ENCODE data around the gene TTC3. TPM values are rescaled to one million over a fixed set of nuclear protein-coding genes. Genes with fewer than 3 reads are reported as not detected.
A peak's percentile ranks its signal among the peaks of the same experiment; 100 is the strongest.

Gene TTC3
- total and polyA plus RNA-seq, 2 donors from 2014 or later = 22.3 to 102 TPM

DNA sequence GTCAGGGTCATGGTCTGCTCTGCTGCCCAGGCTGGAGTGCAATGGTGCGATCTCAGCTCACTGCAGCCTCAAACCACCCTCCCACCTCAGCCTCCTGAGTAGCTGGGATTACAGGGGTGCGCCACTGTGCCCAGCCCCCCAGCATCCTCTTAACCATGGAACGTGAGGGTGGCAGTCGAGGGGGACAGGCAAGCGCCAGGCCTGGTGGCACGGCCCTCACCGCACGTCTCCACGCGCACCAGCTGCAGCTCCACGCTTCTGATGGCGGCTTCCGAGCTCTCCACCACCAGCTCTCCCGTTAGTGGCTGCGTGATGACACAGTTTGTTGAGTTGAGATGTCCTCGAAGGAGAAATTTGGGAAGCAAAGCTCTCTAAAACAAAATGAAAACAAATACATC is 154.9 kb downstream of the TTC3 start:
- no peak overlapping the region for H3K4me3 ChIP-seq (ENCODE audit: low read length in 3 of 3)
- no peak for FAIRE-seq
- H3K27ac ChIP-seq (ENCODE audit: low read depth in 2 of 2, low read length in 2 of 2) = no peak overlapping the region
- TF ChIP-seq, protein P1, sequence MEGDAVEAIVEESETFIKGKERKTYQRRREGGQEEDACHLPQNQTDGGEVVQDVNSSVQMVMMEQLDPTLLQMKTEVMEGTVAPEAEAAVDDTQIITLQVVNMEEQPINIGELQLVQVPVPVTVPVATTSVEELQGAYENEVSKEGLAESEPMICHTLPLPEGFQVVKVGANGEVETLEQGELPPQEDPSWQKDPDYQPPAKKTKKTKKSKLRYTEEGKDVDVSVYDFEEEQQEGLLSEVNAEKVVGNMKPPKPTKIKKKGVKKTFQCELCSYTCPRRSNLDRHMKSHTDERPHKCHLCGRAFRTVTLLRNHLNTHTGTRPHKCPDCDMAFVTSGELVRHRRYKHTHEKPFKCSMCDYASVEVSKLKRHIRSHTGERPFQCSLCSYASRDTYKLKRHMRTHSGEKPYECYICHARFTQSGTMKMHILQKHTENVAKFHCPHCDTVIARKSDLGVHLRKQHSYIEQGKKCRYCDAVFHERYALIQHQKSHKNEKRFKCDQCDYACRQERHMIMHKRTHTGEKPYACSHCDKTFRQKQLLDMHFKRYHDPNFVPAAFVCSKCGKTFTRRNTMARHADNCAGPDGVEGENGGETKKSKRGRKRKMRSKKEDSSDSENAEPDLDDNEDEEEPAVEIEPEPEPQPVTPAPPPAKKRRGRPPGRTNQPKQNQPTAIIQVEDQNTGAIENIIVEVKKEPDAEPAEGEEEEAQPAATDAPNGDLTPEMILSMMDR (IDR thresholded peaks at IDR 0.05; ENCODE audit: borderline replicate concordance, extremely low read depth, insufficient read depth) = no peak
- no peaks in the 10 kb centered on the region for H3K9me3 ChIP-seq (ENCODE audit: control insufficient read depth in 2 of 3, insufficient read depth in 1 of 3, low read length in 3 of 3)
- intact Hi-C loops (cut with DNase I) = no loop called here
- H3K27me3 ChIP-seq (ENCODE audit: control insufficient read depth, insufficient read depth, low read length) = no peaks in the 10 kb centered on the region
- no peak overlapping the region for H3K9ac ChIP-seq (ENCODE audit: low read length in 3 of 3)
- no peaks in the 10 kb centered on the region for H3K4me1 ChIP-seq (ENCODE audit: control insufficient read depth in 2 of 3, insufficient read depth in 2 of 3, low read depth in 1 of 3, low read length in 3 of 3)
- H3K36me3 ChIP-seq (ENCODE audit: control insufficient read depth in 2 of 3, insufficient read depth in 3 of 3, low read length in 3 of 3) = peaks cover 3 to 60% (median 29%) of the 10 kb centered on the region in 3 donors
- no peak for DNase-seq

DNA sequence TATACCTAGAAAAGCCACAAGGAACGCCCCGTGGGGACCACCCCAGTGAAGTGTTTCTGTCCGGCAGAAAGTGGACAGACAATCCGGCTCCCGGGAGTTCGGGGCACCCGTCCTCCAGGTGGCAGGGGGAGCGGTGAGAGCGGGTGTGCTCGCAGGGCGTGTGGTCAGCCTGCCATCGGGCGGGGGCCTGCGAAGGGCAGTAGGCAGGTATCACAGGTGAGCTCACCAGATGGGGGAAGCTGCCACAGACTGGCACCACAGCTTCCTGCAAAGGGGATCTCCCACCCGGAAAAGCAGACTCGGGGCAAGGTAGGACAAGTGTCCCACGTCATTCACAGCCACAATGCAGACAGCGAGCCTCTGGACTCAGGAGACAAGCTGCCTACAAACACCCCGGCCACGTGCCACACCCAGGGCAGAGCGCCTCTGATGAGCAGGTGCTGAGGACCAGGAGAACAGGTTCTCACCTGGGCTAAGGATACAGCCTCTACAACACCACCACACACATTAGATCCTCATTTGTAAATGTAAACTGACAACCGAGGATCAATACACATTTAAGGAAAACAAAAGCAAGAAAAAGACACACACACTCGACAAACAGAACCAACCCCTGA is 157.7 kb downstream of the TTC3 start:
- intact Hi-C loops (cut with DNase I) = no loop called here
- peaks cover 3 to 49% (median 29%) of the 10 kb centered on the region in 3 donors for H3K36me3 ChIP-seq (ENCODE audit: control insufficient read depth in 2 of 3, insufficient read depth in 3 of 3, low read length in 3 of 3)
- no peaks in the 10 kb centered on the region for H3K4me1 ChIP-seq (ENCODE audit: control insufficient read depth in 2 of 3, insufficient read depth in 2 of 3, low read depth in 1 of 3, low read length in 3 of 3)
- no peak overlapping the region for H3K27ac ChIP-seq (ENCODE audit: low read depth in 2 of 2, low read length in 2 of 2)
- no peak overlapping the region for H3K9ac ChIP-seq (ENCODE audit: low read length in 3 of 3)
- H3K4me3 ChIP-seq (ENCODE audit: low read length in 3 of 3) = no peak overlapping the region
- FAIRE-seq (no peak), DNase-seq (peak in 1 of 5 donors; percentile 72)
- no peaks in the 10 kb centered on the region for H3K9me3 ChIP-seq (ENCODE audit: control insufficient read depth in 2 of 3, insufficient read depth in 1 of 3, low read length in 3 of 3)
- TF ChIP-seq, protein P1 (IDR thresholded peaks at IDR 0.05; ENCODE audit: borderline replicate concordance, extremely low read depth, insufficient read depth) = no peak
- no peaks in the 10 kb centered on the region for H3K27me3 ChIP-seq (ENCODE audit: control insufficient read depth, insufficient read depth, low read length)

DNA sequence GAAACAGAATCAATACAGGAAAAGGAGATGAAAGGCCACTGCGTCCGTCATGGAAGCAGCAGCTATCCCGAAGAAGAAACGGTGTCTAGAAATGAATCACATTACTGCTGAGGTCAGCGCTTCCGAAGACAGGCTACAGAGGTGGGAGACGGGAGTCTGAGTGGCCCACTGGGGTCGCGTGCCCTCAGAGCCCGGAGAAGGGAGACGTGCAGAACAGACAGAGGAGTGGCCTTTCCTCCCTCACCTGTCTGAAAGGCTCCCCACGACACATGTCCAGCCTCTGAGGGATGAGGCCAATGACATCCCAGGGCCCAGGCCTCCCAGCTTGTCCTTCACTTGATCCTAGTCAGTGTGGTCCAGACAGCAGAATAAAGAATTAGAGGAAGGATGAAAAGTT is 158.2 kb downstream of the TTC3 start:
- DNase-seq (no peak), FAIRE-seq (no peak)
- peaks cover 3 to 47% (median 26%) of the 10 kb centered on the region in 3 donors for H3K36me3 ChIP-seq (ENCODE audit: control insufficient read depth in 2 of 3, insufficient read depth in 3 of 3, low read length in 3 of 3)
- intact Hi-C loops (cut with DNase I) = no loop called here
- H3K4me3 ChIP-seq (ENCODE audit: low read length in 3 of 3) = no peak overlapping the region
- no peak overlapping the region for H3K9ac ChIP-seq (ENCODE audit: low read length in 3 of 3)
- H3K9me3 ChIP-seq (ENCODE audit: control insufficient read depth in 2 of 3, insufficient read depth in 1 of 3, low read length in 3 of 3) = no peaks in the 10 kb centered on the region
- no peaks in the 10 kb centered on the region for H3K4me1 ChIP-seq (ENCODE audit: control insufficient read depth in 2 of 3, insufficient read depth in 2 of 3, low read depth in 1 of 3, low read length in 3 of 3)
- no peak overlapping the region for H3K27ac ChIP-seq (ENCODE audit: low read depth in 2 of 2, low read length in 2 of 2)
- H3K27me3 ChIP-seq (ENCODE audit: control insufficient read depth, insufficient read depth, low read length) = no peaks in the 10 kb centered on the region
- TF ChIP-seq, protein P1 (IDR thresholded peaks at IDR 0.05; ENCODE audit: borderline replicate concordance, extremely low read depth, insufficient read depth) = no peak

DNA sequence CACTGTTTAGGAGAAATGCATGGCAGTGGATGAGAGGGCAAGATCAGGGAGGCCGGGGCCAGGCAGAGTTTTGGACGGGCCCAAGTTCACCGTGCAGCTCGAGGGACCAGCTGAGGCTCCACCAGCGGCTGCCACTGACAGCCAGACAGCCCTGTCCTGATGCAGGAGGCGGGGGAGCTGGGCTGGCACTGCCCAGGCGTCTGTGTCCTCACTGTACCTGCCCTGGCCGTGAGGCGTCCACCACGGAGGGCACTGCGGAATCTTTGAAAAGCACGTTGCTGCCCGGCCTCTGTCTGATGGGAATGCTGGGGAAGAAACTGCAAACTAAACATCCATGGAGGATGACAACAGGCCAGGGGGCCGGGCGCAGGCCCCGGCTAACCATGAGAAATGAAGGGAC is 158.6 kb downstream of the TTC3 start:
- Histone ChIP-seq H3K27ac (ENCODE audit: low read depth in 2 of 2, low read length in 2 of 2) (no peak overlapping the region), H3K9me3 (ENCODE audit: control insufficient read depth in 2 of 3, insufficient read depth in 1 of 3, low read length in 3 of 3) (no peaks in the 10 kb centered on the region), H3K4me3 (ENCODE audit: low read length in 3 of 3) (no peak overlapping the region), H3K4me1 (ENCODE audit: control insufficient read depth in 2 of 3, insufficient read depth in 2 of 3, low read depth in 1 of 3, low read length in 3 of 3) (no peaks in the 10 kb centered on the region), H3K36me3 (ENCODE audit: control insufficient read depth in 2 of 3, insufficient read depth in 3 of 3, low read length in 3 of 3) (peaks cover 3 to 43% (median 26%) of the 10 kb centered on the region in 3 donors), H3K9ac (ENCODE audit: low read length in 3 of 3) (no peak overlapping the region), H3K27me3 (ENCODE audit: control insufficient read depth, insufficient read depth, low read length) (no peaks in the 10 kb centered on the region)
- TF ChIP-seq, protein P1 (IDR thresholded peaks at IDR 0.05; ENCODE audit: borderline replicate concordance, extremely low read depth, insufficient read depth) = no peak
- peak in 1 of 5 donors; percentile 65 for DNase-seq
- intact Hi-C loops (cut with DNase I) = no loop called here
- no peak for FAIRE-seq

Data from kidney (tissue), 14 donors.